ENCODE measurements around the gene LYRM1.

- TF ChIP-seq RELA (IDR thresholded peaks at IDR 0.05; ENCODE audit: borderline replicate concordance, partially characterized antibody), result no peak
- no peak for TF ChIP-seq ELK1 (IDR thresholded peaks at IDR 0.05; ENCODE audit: low read depth, low read length)
- no peak for TF ChIP-seq PML (IDR thresholded peaks at IDR 0.05; ENCODE audit: low read length)
- no peak for TF ChIP-seq POLR2A (IDR thresholded peaks at IDR 0.05; ENCODE audit: low read depth, low read length)
- no peak for TF ChIP-seq IKZF1 (conservative IDR thresholded peaks at IDR 0.05)
- TF ChIP-seq CEBPB (IDR thresholded peaks at IDR 0.05; ENCODE audit: borderline replicate concordance in 1 of 2, low read depth in 2 of 2, low read length in 2 of 2), result no peak
- no peak for TF ChIP-seq IRF4 (IDR thresholded peaks at IDR 0.05; ENCODE audit: low read depth, low read length)
- no peak for TF ChIP-seq NR2C2 (IDR thresholded peaks at IDR 0.05; ENCODE audit: borderline replicate concordance, control insufficient read depth, insufficient read length, low read depth)
Observed at GRCh38 chr16:20916942-20917341, 16.4 kb downstream of the LYRM1 start.

Measured in GM12878 (cell line).